GM18517 (cell line): Measurements from ENCODE around the gene ACSL6.
"Not testable (repeated sequence)": the region's sequence is repeated elsewhere in the genome, so short reads cannot be mapped to it uniquely, and the experiment has no call there.

Source experiments
- ATAC-seq: cut with Tn5 transposase; IDR thresholded peaks from one replicate; pipeline ENCODE4 v1.9.1; 2021; ENCODE audit warnings: mild to moderate bottlenecking, moderate library complexity; ENCODE audit not compliant: unreplicated experiment

The ACSL6 gene

GRCh38 chr5:131950706-131951105 lies 60.8 kb downstream of the ACSL6 start:
- no peak for ATAC-seq

DNA sequence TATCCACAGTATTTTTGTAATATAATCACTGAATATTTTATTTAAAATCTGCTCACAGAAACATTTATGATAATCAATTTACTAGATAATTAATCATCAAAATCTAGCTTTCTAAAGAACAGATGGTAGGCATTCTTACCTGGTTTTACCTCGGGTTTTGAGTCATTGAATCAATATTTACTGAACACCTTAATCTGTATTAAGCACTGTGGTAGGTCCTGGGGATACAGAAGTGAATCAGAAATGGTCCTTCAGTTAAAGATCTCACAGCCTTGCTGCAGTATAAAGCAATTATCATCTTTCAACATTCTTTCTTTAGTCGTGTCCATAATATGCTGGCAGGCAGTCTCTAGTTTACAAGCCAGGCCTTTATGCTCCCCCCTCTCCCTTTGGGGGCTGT lies 64.0 kb downstream of the ACSL6 start:
- no peak for ATAC-seq

DNA sequence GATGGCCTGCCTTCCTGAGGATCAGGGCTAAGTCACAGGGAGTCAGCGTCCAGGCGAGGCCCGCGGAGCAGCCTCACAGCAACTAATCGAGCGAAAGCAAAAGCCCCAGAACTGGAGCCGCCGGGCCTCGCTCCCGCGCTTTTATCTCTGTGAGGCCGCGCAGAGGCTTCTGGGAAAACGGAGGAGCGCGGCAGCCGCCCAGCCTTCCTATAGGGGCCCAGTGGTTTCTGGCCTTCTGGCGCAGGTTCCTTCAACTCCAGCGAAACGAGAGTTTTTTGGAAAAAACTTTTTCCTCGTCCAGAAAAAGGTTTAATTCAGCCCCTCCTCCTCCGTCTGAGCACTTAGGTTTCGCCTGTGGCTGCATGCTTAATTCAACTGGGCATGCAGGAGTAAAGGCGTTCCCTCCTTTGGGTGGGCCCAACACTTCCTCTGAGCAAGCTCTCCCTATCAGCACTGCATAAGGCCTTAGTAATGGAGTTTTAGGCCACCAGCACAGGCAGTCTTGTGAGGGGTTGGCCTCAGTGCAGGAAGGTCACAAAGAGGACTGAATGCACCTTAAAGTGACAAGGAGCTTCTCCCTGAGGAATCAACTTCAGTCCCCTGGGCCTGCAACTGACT lies 65.8 kb downstream of the ACSL6 start, which contains the start of gene MEIKIN:
Gene MEIKIN (minus strand): TSS at position 113 of the 618 bp plus-strand sequence. CDS start 158 bp downstream, outside the sequence.
- ATAC-seq, result no peak

DNA sequence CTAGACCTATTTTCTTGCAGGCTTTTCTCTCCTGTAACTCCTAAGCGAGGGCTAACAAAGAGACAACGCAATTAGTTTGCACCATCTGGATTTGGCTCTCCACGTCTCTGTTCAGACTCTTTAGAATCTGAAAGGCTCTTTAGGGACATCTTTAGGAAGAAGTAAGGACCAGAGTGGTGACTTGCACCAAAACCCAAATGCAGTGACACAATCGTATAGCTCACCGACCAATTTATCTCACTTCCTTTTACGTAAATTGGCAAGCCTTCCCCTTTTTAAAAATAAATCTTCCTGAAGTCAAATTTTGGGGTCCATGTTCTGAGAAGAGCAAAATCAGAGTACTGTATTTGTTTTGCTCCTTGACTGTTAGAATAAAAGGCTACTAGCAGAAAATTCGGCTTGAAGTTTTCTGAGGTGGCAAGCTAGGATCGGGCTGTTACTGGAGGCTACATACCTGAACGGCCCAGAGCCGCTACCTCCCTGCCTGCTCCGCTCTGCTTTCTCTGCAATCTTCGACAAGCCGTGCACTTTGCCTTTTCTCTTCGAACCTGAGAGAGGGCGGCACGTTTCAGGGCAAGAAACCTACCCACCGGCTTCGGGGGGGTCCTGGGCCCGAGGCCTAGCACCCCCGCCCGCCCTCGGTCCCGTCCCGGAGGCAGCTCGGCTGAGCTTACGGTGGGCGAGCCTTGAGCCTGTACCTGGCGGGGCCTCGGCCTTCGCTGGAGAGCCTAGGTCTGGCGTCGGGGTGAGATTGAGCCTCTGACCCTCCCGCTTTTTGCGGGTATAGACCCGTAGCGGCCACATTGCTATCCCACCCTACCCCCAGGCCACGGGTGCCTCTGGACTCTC lies 66.5 kb downstream of the ACSL6 start:
- no peak for ATAC-seq

GRCh38 chr5:131943916-131944315 lies 67.5 kb downstream of the ACSL6 start:
- no peak for ATAC-seq

DNA sequence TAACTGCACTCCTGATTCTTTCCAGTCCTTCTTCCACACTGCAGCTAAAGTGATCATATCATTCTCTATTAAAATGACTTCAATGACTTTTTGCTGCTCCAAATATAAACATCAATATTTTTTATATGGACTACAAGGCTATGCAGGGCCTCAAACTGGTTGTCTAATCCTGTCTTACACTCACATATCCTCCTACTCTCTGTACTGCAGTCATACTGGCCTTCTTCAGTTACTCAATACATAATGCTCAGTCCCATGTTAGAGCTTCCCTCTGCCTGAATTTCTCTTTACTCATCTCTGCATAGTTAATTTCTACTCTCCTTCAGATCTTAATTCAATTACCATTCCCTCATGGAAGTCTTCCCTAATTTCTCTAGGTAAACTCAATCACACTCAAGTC lies 69.4 kb downstream of the ACSL6 start:
- ATAC-seq, result no peak

- no peak for ATAC-seq
Observed at GRCh38 chr5:131939690-131940345, 71.6 kb downstream of the ACSL6 start.

GRCh38 chr5:131932235-131932634 lies 79.2 kb downstream of the ACSL6 start:
- ATAC-seq, result no peak

GRCh38 chr5:131928957-131929356 lies 82.5 kb downstream of the ACSL6 start:
- ATAC-seq, result no peak

- no peak for ATAC-seq
Observed at GRCh38 chr5:131926168-131926567, 85.3 kb downstream of the ACSL6 start.

DNA sequence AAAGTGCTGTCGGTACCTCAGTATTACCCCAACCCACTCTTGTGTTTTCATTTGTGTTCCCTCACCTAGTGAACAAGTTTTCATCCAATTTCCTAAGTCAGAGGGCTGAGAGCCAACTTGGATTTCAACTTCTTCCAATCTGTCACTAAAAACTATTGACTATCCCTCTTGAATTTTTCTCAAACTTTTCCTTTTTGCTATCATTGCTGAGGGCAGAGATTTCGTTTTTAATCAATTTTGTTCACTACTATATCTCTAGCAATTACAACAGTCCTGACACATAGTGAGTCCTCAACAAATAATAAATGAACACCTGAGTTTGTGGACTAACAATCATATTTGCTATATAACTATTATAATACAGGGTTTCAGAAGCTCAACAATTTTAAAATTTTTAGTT lies 95.0 kb downstream of the ACSL6 start:
- no peak for ATAC-seq

- ATAC-seq, result no peak
Observed at GRCh38 chr5:131914472-131914871, 97.0 kb downstream of the ACSL6 start.

DNA sequence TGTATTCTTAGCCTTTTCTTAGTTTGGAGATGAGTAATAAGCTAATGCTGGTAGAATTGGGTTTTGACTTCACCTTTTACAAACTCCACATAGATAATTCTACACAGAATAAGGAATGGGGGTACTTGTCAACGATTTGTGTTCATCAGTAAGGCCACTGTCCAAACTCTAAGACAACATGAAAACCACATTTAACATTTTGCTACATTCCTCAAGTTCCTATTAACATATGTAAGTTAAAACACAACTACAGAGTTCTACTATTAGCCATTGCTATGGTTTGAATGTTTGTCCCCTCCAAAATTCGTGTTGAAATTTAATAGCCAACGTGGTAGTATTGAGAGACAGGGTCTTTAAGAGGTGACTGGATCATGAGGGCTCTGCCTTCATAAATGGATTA lies 97.9 kb downstream of the ACSL6 start:
- no peak for ATAC-seq

- ATAC-seq, result no peak
Observed at GRCh38 chr5:131906668-131907067, 104.8 kb downstream of the ACSL6 start.

DNA sequence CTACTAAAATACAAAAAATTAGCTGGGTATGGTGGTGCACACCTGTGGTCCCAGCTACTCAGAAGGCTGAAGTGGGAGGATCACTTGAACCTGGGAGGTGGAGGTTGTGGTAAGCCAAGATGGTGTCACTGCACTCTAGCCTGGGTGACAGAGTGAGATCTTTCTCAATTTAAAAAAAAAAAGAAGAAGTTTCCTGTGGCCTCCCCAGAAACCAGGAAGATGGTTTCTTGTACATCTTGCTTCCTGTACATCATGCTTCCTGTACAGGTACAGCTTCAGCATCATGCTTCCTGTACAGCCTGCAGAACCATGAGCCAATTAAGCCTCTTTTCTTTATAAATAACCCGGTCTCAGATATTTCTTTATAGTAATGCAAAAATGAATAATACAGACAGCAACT lies 109.2 kb downstream of the ACSL6 start:
- not testable (repeated sequence) for ATAC-seq
